ENCODE data around the gene KMO.

Gene KMO

DNA sequence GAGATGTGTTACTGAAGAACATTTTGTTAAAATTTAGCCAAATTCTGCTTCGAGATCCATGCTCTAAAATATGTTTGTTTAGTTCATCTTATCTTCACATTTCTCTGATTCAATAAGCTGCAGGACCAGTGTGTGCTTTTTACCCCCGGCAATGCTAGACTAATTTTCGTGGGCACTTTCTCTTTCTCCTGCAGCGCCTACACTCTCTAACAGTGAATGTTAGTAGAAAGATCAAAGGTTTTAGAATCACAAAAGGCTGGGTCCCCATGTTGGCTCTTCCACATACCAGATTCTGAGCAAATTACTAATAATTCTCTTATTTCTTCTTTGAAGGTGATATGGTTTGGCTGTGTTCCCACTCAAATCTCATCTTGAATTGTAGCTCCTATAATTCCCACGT is 99.5 kb downstream of the KMO start:
- DNase-seq = no peak

DNA sequence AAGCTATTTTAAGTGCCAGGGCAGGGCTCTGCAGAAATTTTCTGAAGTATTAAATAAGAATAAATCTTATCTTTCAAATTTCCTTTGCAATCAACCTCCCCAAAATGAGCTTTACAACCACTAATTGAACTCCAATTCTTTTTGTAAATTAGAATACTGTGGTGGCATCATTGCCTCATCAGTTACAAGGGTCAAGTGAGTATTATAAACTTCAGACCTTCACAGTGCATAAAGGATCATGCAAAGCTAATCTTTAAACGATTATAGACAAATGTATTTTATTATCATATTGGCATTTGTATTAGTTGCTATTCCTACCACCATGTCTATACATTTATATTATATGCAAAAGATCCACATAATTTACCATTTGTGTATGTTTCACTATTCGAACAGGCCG is 100.8 kb downstream of the KMO start:
- no peak for DNase-seq

DNA sequence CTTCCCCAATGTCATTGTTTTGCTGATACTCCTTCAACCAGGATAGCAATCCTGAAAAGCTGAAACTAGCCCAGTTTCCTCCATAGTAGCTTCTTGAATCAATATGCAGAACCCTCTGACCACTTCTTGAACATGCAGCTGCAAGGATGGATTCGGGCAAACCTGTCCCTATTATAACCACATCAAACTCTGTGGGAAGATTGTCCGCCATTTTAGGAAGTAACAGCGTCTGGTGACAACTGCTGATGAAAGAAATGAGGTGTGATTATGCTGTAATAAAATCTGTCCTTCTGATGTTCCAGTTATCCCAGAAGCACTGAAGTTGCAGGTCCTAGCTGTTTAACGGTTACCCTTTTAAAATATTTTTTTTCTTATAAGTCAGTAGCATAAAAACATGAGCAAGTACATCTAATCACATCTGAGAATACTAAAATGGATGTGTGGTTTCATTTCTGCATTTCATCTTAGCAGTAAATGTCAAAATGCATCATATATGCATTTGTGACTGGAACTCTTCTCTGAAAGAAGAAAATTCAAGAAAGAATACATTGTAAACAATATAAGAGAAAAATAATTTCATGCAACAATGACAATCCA is 103.5 kb downstream of the KMO start:
- DNase-seq = no peak

DNA sequence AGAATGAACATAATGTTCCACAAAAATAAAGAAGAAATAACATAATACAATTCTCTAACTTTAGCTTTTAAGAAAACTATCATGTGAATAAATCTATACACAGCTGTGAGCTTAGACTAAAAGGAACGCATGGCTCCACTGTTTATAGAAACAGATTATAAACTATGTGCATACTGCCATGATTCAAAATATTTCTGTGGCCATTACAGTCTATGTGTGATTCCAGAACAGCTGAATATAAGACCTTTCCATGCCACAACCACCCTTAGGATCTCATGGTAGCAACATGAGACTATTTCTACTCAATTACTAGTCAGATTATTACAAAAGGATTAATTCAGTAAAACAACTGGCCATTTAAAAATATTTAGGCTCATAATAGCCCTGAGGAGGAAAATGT is 104.1 kb downstream of the KMO start:
- DNase-seq = no peak

DNA sequence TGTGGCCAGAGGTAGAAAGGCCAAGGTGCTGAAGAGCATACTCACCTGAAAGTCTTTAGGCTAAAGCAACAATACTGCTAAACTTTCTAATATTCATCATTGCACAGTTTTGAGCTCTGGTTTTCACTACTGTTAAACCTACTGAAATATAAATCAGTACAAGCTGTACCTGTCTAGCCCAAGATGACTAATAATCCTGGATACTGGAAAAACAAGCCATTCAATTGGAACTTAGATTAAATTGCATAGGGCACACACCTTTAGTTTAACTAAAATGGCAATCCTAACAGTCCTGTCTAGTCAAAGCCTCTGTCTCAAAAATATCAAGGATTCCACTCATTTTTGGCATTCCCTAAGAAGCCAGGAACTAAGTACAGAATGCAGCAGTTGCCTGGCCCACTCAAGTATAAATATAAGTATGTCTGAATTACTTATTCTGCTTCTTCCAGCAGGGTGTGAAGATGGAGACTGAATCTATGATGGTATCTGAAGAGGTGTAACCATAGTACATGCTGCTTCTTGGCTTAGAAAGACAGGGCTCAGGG is 104.9 kb downstream of the KMO start:
- DNase-seq = no peak

DNA sequence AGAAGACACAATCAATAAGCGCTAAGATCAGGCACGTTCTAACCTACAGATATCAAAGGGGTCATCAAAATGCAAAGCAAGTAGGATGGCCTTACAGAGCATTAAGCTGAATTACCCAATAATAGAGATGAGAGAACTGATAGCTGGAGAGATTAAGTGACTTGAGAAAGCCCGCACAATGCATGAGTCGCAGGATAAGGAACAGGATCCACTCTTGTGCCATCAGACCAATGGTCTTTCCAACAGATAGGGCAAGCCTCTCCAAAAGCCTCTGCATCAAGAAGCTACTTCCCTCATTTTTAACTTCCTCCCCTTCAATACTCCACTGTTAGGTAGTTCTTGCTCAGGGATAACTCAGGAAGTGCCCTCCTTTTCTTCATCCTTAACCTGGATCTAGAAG is 105.4 kb downstream of the KMO start:
- DNase-seq = no peak

DNA sequence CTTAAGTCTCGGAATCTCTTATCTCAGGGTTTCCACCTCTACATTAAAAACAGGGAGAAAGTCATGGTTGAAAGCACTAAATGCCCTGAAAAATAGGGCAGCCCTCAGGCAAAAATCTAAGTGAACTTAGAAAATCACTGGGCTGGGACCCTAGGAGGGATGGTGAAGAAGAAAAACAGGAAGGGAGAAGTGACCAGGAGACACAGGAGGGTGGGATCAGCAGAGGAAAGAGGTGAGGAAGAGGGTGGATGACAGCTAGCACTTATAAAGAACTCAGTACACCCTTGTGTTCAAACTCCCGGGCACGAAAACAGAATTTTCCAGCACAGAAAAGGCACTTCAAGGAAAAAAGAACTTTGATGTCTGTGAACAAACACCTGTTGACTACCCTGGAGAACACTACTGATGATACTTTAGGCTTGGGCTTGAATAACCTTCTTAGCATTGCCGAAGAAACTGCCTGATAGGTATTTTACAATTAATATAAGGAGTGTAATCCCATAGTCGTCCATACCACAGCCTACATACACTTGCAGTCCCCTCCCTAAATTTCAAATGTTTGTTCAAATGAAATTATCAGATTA is 106.0 kb downstream of the KMO start:
- no peak for DNase-seq

DNA sequence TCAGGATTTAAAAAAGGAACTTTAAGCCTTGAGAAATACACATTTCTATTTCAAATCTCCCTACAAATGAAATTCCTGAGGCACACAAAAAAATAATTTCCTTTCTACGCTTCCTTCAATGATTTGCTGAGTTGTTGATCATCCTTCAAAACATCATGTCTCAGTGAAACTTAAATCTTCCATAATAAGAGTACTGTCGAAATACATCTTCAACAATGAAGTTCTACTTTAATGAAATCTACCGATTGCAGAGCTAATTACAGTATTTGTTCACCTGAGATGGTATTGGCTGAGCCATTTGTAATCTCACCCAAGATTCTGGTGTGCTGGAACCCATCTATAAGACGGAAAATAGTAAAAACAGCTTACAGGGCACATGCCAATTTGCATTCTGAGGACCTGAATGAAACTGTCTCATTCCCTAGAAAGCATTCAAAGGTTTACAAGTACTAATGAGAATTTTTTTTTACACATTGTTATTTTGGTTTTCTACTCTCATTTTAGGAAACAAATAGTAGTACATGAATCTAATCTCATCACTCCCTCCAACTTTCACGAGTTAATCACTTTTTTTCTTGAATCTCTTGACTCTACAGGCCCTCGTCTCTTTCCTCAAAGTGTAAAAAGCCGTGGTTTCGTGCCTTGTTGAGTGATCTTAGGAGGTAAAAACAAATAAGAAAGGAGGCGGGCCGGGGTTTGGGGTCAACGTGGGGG is 106.9 kb downstream of the KMO start:
- no peak for DNase-seq

DNA sequence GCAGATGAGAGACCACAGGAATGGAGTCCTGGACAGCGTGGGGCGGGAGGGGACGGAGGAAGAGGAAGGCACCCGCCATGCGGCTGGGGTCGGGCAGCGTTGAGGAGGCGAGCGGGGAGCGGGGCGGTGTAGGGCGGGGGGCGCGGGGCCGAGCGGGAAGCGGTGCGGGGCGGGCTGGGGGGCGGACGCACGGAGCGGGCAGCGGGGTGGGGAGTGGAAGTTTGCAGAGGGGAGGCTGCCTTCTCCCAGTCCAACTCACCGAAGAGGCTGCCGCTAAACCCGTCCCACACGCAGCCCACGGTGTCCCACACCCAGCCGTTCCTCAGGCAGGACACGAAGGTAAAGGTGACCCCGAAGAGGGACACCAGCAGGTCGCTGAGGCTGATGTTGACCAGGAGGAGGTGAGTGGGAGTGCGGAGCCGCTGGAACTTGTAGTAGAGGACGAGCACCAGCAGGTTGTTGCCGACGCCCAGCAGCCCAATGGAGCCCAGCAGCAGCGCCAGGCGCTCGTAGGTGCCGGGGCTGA is 107.5 kb downstream of the KMO start:
- DNase-seq = peak; percentile 15

DNA sequence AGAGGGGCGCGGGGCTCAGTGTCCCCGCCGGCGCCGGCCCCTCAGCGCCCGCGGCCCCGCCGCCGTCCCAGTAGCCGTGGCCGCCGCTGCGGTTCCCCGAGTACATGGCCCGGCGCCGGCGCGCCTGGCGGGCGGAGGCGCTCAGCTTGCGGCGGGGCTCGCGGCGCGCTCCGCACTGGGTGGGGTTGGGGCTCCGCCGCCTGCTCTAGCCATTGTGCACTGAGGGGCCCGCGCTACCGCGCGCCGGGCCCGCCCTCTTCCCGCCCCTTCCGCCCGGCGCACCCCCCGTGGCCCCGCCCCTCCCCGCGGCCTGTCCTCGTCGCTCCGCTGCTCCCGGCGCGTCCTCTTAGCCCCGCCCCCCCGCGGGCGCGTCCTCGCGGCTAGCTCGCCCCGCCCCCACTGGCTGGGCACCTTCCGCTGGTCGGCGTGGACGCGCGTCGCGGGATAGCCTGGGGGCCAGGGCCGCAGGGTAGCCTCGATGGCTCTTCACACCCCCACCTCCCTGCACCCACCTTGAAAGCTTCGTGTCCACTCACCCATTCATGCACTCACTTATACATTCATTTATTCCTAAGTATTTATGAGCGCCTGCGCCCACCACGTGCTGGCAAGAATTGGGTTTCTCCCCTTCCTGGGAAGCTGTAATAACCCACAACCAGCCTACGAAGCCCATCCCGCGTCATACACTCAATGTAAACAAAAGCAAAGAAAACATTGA is 108.1 kb downstream of the KMO start, which contains the start of the genes CHML and OPN3:
TSS of gene CHML (minus strand) at position 221 of the 718 bp plus-strand sequence. CDS start 4,603 bp downstream, outside the sequence.
TSS of gene OPN3 (minus strand) at position 221 of the 718 bp plus-strand sequence. CDS start at position 106, 115 bp downstream.
- DNase-seq = peak; percentile 87

DNA sequence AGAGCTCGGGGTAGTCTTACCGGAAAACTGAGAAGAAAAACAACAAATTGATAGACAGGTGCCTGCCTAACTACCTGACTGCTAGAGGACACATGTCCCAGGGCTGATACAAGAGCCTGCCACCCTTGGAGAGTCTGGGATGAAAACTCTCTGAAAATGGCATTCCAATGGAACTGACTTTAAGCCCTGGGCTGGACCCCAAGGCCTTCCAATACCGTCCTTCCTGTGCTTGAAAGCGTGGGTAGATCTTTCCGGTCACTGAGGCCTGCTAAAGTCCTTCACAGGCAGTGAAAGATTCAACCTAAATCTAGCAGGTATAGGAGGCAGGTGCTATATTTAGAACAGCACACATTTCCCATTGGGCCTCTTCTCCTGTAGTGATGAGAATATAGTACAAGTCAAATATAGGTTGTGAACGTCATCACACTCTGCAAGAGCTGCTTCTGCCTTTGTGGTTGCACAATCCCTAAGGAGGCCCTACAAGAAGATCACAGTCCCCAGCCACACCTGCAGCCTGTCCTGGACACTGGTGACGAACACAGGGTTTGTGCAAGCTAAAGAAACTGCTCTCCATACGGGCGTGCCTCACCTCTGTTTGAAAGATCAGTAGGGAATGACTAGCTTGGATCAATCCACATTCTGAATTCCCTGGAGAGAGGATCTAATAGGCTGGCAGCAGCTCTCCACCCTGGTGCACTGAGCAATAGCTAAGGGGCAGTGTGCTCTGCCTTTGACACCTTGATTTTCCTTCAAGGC is 108.9 kb downstream of the KMO start:
- DNase-seq = no peak

DNA sequence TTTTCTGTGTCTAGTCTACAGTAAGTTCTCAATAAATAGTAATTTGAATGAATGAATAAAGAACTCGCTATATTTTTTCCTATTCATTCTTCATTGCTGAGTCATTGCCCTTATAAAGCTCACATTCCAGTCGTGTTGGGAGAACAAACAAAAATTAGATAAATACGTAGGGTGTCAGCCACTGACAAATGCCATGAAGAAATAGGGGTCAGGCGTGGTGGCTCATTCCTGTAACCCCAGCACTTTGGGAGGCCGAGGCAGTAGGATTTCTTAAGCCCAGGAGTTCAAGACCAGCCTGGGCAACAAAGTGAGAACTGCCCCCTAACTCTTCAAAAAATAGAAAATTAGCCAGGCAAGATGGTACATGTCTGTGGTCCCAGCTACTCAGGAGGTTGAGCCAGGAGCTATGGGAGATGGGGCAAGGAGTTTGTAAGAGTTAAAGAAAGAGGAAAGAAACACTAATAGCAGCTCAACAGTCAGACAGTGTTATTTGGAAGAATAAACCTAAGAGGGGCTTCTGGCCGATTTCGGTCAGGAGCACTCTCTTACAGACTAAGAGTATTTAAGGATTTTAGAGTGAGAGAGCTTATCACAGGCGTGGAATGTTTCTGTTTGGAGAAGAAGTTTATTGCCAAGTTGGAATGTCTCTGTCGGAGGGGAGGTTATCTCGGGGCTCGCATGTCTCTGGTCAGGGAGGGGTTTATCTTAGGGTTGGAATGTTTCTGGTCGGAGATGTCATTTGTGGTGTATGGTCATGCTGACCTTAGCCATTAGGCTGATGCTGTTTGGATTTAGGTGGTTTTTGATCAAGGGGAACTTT is 109.8 kb downstream of the KMO start:
- DNase-seq = no peak

DNA sequence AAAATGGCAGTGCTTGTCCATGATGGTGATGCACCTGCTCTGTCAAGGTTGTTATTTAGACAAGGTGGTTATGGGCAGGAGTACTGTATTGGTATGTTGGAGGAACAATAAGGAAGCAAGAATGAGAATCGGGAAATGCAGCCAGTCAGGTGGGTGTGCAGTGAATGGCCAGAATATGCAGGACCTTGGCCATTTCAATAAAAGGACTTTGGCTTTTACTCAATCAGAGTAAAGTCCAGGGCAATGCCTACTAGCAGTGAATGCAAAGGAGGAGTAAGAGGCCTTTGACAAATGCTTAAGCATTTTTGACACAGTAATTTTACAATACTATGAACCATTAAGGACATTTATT is 110.4 kb downstream of the KMO start:
- no peak for DNase-seq

DNA sequence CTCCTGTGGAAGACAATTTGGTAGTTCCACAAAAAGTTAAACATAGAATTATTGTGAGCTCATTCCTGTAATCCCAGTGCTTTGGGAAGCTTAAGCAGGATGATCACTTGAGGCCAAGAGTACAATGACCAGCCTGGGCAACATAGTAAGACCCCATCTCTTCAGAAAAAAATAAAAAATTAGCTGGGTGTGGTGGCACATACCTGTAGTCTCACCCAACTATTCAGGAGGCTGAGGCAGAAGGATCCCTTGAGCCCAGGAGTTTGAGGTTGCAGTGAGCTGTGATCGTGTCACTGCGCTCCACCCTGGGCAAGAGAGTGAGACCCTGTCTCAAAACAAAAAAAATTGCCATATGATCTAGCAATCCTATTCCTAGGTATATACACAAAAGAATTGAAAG is 112.1 kb downstream of the KMO start:
- no peak for DNase-seq

DNA sequence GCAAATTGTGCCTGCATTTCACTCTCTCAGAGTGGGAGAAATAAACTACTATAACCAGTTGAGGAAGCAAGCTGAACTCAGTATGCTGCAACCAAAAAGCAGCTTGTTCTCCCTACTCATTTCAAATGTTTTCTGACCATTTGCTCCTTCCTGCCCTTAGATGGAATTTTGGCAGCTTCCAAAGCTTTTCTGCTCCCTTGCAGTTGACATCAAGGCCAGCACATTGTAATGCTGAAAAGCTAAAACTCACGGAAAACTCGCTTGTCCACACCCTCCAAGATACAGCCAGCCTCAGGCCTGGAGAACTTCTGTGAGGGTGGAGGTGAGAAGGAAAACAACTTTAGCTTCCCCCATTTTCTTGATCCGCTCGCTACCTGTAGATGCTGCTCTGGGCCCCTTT is 113.0 kb downstream of the KMO start:
- no peak for DNase-seq

Data from activated gamma-delta T cell treated with Interleukin-2 at 50 U/mL for 16 hours (primary cell).